SK-N-SH (cell line): ENCODE results near the gene SCNN1A. TPM values are rescaled to one million over a fixed set of nuclear protein-coding genes. Genes with fewer than 3 reads are reported as not detected.
A peak's percentile ranks its signal among the peaks of the same experiment; 100 is the strongest.

ENCODE experiments used
- CTCF ChIA-PET: fragments of 300-600, 350-600 bp; formaldehyde crosslinking; extraction: SDS; loops from one replicate; lab custom pipeline; 2021; lab: Yijun Ruan, JAX
- POLR2A ChIA-PET: fragments of 350-600 bp; sonication (Branson Sonifier 250); formaldehyde crosslinking; extraction: SDS; loops from one replicate; lab custom pipeline; 2020; ENCODE audit warnings: antibody characterized with exemption, inconsistent platforms; lab: Yijun Ruan, JAX
- DNase-seq: peaks from one replicate; pipeline ENCODE4 v3.0.0; 2012
- H2AFZ ChIP-seq: fragments of 200-600 bp; sonication (generic); 2 replicates; pipeline ENCODE4 v1.8.1; 2016; ENCODE audit warnings: antibody characterized with exemption, mild to moderate bottlenecking, low read depth
- H3F3A ChIP-seq: fragments of 200-600 bp; sonication (generic); replicated peaks from 2 replicates; pipeline ENCODE3; 2016; ENCODE audit warnings: antibody characterized with exemption, mild to moderate bottlenecking; ENCODE audit not compliant: insufficient read depth
- H3K27ac ChIP-seq, 2 experiments: fragments of 200-500 bp in 1 of 2; fragments of 200-600 bp in 1 of 2; sonication (Bioruptor generic) in 1 of 2; sonication (generic), shearing (Covaris generic) in 1 of 2; 2 replicates each; pipeline versions ENCODE4 v1.5.1 to v1.6.1; 2014 to 2016; ENCODE audit warnings: low read depth in 2 of 2, inconsistent platforms in 1 of 2, low read length in 1 of 2, mild to moderate bottlenecking in 1 of 2, mixed read lengths in 1 of 2
- H3K27me3 ChIP-seq: fragments of 200-600 bp; sonication (generic), shearing (Covaris generic); 2 replicates; pipeline ENCODE4 v1.6.1; 2016; ENCODE audit warnings: mixed run types; ENCODE audit not compliant: insufficient read depth
- H3K36me3 ChIP-seq, 2 experiments: fragments of 200-500 bp in 1 of 2; fragments of 200-600 bp in 1 of 2; sonication (Bioruptor generic) in 1 of 2; sonication (generic) in 1 of 2; replicated peaks in 1 of 2; 2 replicates each; pipeline versions ENCODE3 to v1.5.1; 2014 to 2016; ENCODE audit warnings: low read length in 1 of 2, mild to moderate bottlenecking in 1 of 2; ENCODE audit not compliant: insufficient read depth in 2 of 2, control insufficient read depth in 1 of 2
- H3K4me1 ChIP-seq, 2 experiments: fragments of 200-500 bp in 1 of 2; fragments of 200-600 bp in 1 of 2; sonication (Bioruptor generic) in 1 of 2; sonication (generic), shearing (Covaris generic) in 1 of 2; 2 replicates each; pipeline versions ENCODE4 v1.5.1 to v1.6.1; 2014 to 2016; ENCODE audit warnings: low read depth in 1 of 2, low read length in 1 of 2, mixed run types in 1 of 2; ENCODE audit not compliant: insufficient read depth in 2 of 2, control insufficient read depth in 1 of 2
- H3K4me2 ChIP-seq: fragments of 200-600 bp; sonication (generic), shearing (Covaris generic); 2 replicates; pipeline ENCODE4 v1.6.1; 2017; ENCODE audit warnings: mixed run types
- H3K4me3 ChIP-seq, 2 experiments: fragments of 200-500 bp in 1 of 2; fragments of 200-600 bp in 1 of 2; sonication (Bioruptor generic) in 1 of 2; sonication (generic), shearing (Covaris generic) in 1 of 2; 2 replicates each; pipeline versions ENCODE4 v1.5.1 to v1.8.1; 2014 to 2016; ENCODE audit warnings: low read depth in 2 of 2, inconsistent platforms in 1 of 2, low read length in 1 of 2, mild to moderate bottlenecking in 1 of 2, mixed read lengths in 1 of 2, moderate library complexity in 1 of 2
- H3K79me2 ChIP-seq: fragments of 200-600 bp; sonication (generic); 2 replicates; pipeline ENCODE4 v1.8.1; 2017; ENCODE audit warnings: mild to moderate bottlenecking; ENCODE audit not compliant: insufficient read depth
- H3K9ac ChIP-seq: fragments of 200-600 bp; sonication (generic); 2 replicates; pipeline ENCODE4 v1.6.1; 2017; ENCODE audit warnings: mixed run types
- H3K9me2 ChIP-seq: fragments of 200-600 bp; sonication (generic); 2 replicates; pipeline ENCODE4 v1.6.1; 2017; ENCODE audit warnings: mixed run types
- H3K9me3 ChIP-seq: fragments of 200-600 bp; sonication (generic); 2 replicates; pipeline ENCODE4 v1.6.1; 2017; ENCODE audit warnings: mixed run types, mild to moderate bottlenecking, moderate library complexity
- H4K20me1 ChIP-seq: fragments of 200-600 bp; sonication (generic); 2 replicates; pipeline ENCODE4 v1.6.1; 2017; ENCODE audit warnings: mild to moderate bottlenecking, mixed run types; ENCODE audit not compliant: insufficient read depth
- CHD2 ChIP-seq: fragments of 150-350 bp; IDR thresholded peaks from 2 replicates; pipeline ENCODE4 v1.6.1; 2018; ENCODE audit warnings: low read length; ENCODE audit not compliant: partially characterized antibody
- CTCF ChIP-seq: fragments of 200-600 bp; sonication (generic); IDR thresholded peaks from 2 replicates; pipeline ENCODE4 v1.6.1; 2017; ENCODE audit warnings: antibody characterized with exemption, mild to moderate bottlenecking, moderate library complexity
- FOSL2 ChIP-seq: IDR thresholded peaks from 2 replicates; pipeline ENCODE4 v1.4.0; 2012; ENCODE audit warnings: low read depth, mild to moderate bottlenecking, moderate library complexity, borderline replicate concordance
- FOXM1 ChIP-seq: IDR thresholded peaks from 2 replicates; pipeline ENCODE4 v1.4.0; 2012; ENCODE audit warnings: low read depth, mild to moderate bottlenecking
- GABPA ChIP-seq: IDR thresholded peaks from 2 replicates; pipeline ENCODE4 v1.4.0; 2012; ENCODE audit warnings: low read depth, mild to moderate bottlenecking
- JUND ChIP-seq: IDR thresholded peaks from 2 replicates; pipeline ENCODE4 v1.4.0; 2012
- MAX ChIP-seq: IDR thresholded peaks from 2 replicates; pipeline ENCODE4 v1.4.0; 2012; ENCODE audit warnings: low read depth
- NFIC ChIP-seq: IDR thresholded peaks from 2 replicates; pipeline ENCODE4 v1.4.0; 2012; ENCODE audit warnings: borderline replicate concordance
- PBX3 ChIP-seq: IDR thresholded peaks from 2 replicates; pipeline ENCODE4; 2012
- POLR2AphosphoS5 ChIP-seq: IDR thresholded peaks from 2 replicates; pipeline ENCODE4 v1.6.1; 2012; ENCODE audit warnings: low read depth, low read length
- RCOR1 ChIP-seq: fragments of 150-350 bp; IDR thresholded peaks from 2 replicates; pipeline ENCODE4 v1.6.1; 2017; ENCODE audit warnings: antibody characterized with exemption, low read length
- REST ChIP-seq: IDR thresholded peaks from 2 replicates; pipeline ENCODE4 v1.6.1; 2012; ENCODE audit warnings: mild to moderate bottlenecking, low read depth, low read length, moderate library complexity
- RXRA ChIP-seq: IDR thresholded peaks from 2 replicates; pipeline ENCODE4 v1.4.0; 2012; ENCODE audit warnings: low read depth, mild to moderate bottlenecking, borderline replicate concordance
- SIN3A ChIP-seq: IDR thresholded peaks from 2 replicates; pipeline ENCODE4 v1.6.1; 2012; ENCODE audit warnings: low read depth, mild to moderate bottlenecking, low read length, moderate library complexity, borderline replicate concordance
- SMC3 ChIP-seq: IDR thresholded peaks from 2 replicates; pipeline ENCODE4 v1.6.1; 2012; ENCODE audit warnings: low read depth, low read length, improper control_type of control experiment
- TCF12 ChIP-seq: IDR thresholded peaks from 2 replicates; pipeline ENCODE4 v1.4.0; 2012
- TEAD4 ChIP-seq: IDR thresholded peaks from 2 replicates; pipeline ENCODE4 v1.4.0; 2012; ENCODE audit warnings: mild to moderate bottlenecking, borderline replicate concordance; ENCODE audit not compliant: insufficient read depth
- USF2 ChIP-seq: fragments of 150-350 bp; IDR thresholded peaks from 2 replicates; pipeline ENCODE4 v1.6.1; 2017; ENCODE audit warnings: antibody characterized with exemption, low read length, low read depth, borderline replicate concordance
- YY1 ChIP-seq: IDR thresholded peaks from 2 replicates; pipeline ENCODE4 v1.4.0; 2012; ENCODE audit warnings: low read depth, mild to moderate bottlenecking
- WGBS: methylation state at CpG from one replicate; pipeline ENCODE4 v1.1.6; 2017; ENCODE audit warnings: low lambda C conversion rate; 5-methylcytosine and 5-hydroxymethylcytosine counted together
- polyA plus RNA-seq, 3 experiments: library from polyadenylated mRNA; depleted of rRNA; stranded (reverse); fragments of >200 nt; gene quantifications; 2 replicates each; pipeline ENCODE4 v1.2.3, GENCODE V29; 2012

SCNN1A gene
- polyA plus RNA-seq, 1 of the 3 experiments (the other 2 are of a cell fraction) = 1.6 TPM

GRCh38 chr12:6332459-6332858, 42.9 kb downstream of the SCNN1A start:
- DNase-seq = no peak

GRCh38 chr12:6330999-6331714, 44.2 kb downstream of the SCNN1A start:
- no peak for DNase-seq
- Histone ChIP-seq H4K20me1 (0 out of 2 replicates have a peak, but pooled peaks cover 5% of the 10 kb centered on the region), H3K27ac (peak overlapping the region in 1 of 2 experiments; percentile 100; a peak in 1 of 4 replicates), H3K4me1 (peaks cover 18 to 44% of the 10 kb centered on the region in 2 experiments), H3K36me3 (peaks cover 45 to 58% of the 10 kb centered on the region in 2 experiments), H3K27me3 (no peaks in the 10 kb centered on the region), H3K79me2 (peaks cover 48% of the 10 kb centered on the region), H3K9me2 (no peaks in the 10 kb centered on the region), H3K4me3 (no peak overlapping the region), H3K4me2 (no peak overlapping the region), H3K9me3 (no peaks in the 10 kb centered on the region), H3F3A (peaks cover 61% of the 10 kb centered on the region), H2AFZ (no peak overlapping the region), H3K9ac (no peak overlapping the region)
- 94% methylated on average over 4 of the region's 4 CpGs for WGBS
- ChIA-PET POLR2A (no interaction called here), CTCF (interaction anchor here (1.2 kb wide), 1 partner anchor 343 kb away, joined by 3 read pairs; no protein-coding TSS in a partner anchor)
- TF ChIP-seq SMC3 (no peak), CTCF (no peak), YY1 (no peak), REST (no peak), JUND (no peak), RCOR1 (no peak), TEAD4 (no peak), GABPA (no peak), CHD2 (no peak)

More at GRCh38 chr12:6332459-6332858, 42.9 kb downstream of the SCNN1A start:
- no peak for TF ChIP-seq FOXM1
- TF ChIP-seq USF2 = no peak
- peak; percentile 34; the same call in 1 of the 2 replicates for TF ChIP-seq MAX
- TF ChIP-seq FOSL2 = peak; percentile 82
- peak; percentile 34; the same call in 1 of the 2 replicates for TF ChIP-seq POLR2AphosphoS5
- peak; percentile 9; the same call in 1 of the 2 replicates for TF ChIP-seq NFIC
- 0 out of 2 replicates have a peak, but pooled peaks have one; percentile 35 for TF ChIP-seq TCF12
- peak; percentile 66 for TF ChIP-seq JUND
- TF ChIP-seq RXRA = no peak
- no peak for TF ChIP-seq SIN3A
- TF ChIP-seq PBX3 = peak; percentile 86
- H3K9me2 ChIP-seq = no peaks in the 10 kb centered on the region
- peaks cover 31 to 53% of the 10 kb centered on the region in 2 experiments for H3K4me1 ChIP-seq
- H3K9me3 ChIP-seq = no peaks in the 10 kb centered on the region
- WGBS = 11% methylated on average over 4 of the region's 4 CpGs
- ChIA-PET CTCF (no interaction called here), POLR2A (no interaction called here)
- peak overlapping the region; percentile 36 to 100 for H3K27ac ChIP-seq
- no peak overlapping the region for H3K4me3 ChIP-seq
- no peak overlapping the region for H2AFZ ChIP-seq
- peak overlapping the region; percentile 88; the same call in 1 of the 2 replicates for H3K4me2 ChIP-seq
- 0 out of 2 replicates have a peak, but pooled peaks cover 5% of the 10 kb centered on the region for H4K20me1 ChIP-seq
- H3F3A ChIP-seq = peaks cover 65% of the 10 kb centered on the region
- peaks cover 45 to 56% of the 10 kb centered on the region in 2 experiments for H3K36me3 ChIP-seq
- H3K9ac ChIP-seq = peak overlapping the region; percentile 83; the same call in 1 of the 2 replicates
- no peaks in the 10 kb centered on the region for H3K27me3 ChIP-seq
- H3K79me2 ChIP-seq = peaks cover 56% of the 10 kb centered on the region
